OCI-LY1 (cell line): ENCODE results near the gene CEND1.

Experiments used
- EZH2 ChIP-seq: fragments of 200-600 bp; sonication (generic), shearing (Covaris generic); IDR thresholded peaks from 2 replicates; pipeline ENCODE4 v1.8.0; 2017; ENCODE audit warnings: borderline replicate concordance, mixed run types, mild to moderate bottlenecking, antibody characterized with exemption, low read length, moderate library complexity, mixed read lengths
- TF ChIP-seq, protein P1 (sequence below): fragments of 200-600 bp; sonication (generic), shearing (Covaris generic); IDR thresholded peaks from 2 replicates; pipeline ENCODE4 v1.5.1; 2017; ENCODE audit warnings: mild to moderate bottlenecking, antibody characterized with exemption, low read length, moderate library complexity, mixed read lengths

GRCh38 chr11:794013-794765 is 4.3 kb upstream of the CEND1 start:
- TF ChIP-seq, protein P1, sequence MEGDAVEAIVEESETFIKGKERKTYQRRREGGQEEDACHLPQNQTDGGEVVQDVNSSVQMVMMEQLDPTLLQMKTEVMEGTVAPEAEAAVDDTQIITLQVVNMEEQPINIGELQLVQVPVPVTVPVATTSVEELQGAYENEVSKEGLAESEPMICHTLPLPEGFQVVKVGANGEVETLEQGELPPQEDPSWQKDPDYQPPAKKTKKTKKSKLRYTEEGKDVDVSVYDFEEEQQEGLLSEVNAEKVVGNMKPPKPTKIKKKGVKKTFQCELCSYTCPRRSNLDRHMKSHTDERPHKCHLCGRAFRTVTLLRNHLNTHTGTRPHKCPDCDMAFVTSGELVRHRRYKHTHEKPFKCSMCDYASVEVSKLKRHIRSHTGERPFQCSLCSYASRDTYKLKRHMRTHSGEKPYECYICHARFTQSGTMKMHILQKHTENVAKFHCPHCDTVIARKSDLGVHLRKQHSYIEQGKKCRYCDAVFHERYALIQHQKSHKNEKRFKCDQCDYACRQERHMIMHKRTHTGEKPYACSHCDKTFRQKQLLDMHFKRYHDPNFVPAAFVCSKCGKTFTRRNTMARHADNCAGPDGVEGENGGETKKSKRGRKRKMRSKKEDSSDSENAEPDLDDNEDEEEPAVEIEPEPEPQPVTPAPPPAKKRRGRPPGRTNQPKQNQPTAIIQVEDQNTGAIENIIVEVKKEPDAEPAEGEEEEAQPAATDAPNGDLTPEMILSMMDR = no peak
- TF ChIP-seq EZH2 = no peak
